Right atrium auricular region (tissue), 2 donors: Measurements from ENCODE around the gene PIK3R6. TPM values are rescaled to one million over a fixed set of nuclear protein-coding genes. Genes with fewer than 3 reads are reported as not detected.
"Not testable (repeated sequence)": the region's sequence is repeated elsewhere in the genome, so short reads cannot be mapped to it uniquely, and the experiment has no call there.

ENCODE experiments used
- DNase-seq: peaks from one replicate; pipeline ENCODE4 v3.0.0-alpha.2; 2019; ENCODE audit warnings: low spot score
- H3K27ac ChIP-seq, 2 donors: fragments of 200-600 bp; sonication (generic); 1 replicate in 1 of 2; 2 replicates in 1 of 2; pipeline ENCODE4 v1.5.1; 2016 to 2019
- H3K27me3 ChIP-seq, 2 donors: fragments of 200-600 bp; sonication (generic); one replicate each; pipeline versions ENCODE4 v1.5.1 to v1.6.0; 2017 to 2019
- H3K36me3 ChIP-seq: fragments of 200-600 bp; sonication (generic); one replicate; pipeline ENCODE4 v1.5.1; 2016
- H3K4me1 ChIP-seq, 2 donors: fragments of 200-600 bp; sonication (generic); one replicate each; pipeline versions ENCODE4 v1.5.1 to v1.6.0; 2017 to 2019
- H3K4me3 ChIP-seq, 2 donors: fragments of 200-600 bp; sonication (generic); 1 replicate in 1 of 2; 2 replicates in 1 of 2; pipeline ENCODE4 v1.5.1; 2017 to 2019; ENCODE audit warnings: mild to moderate bottlenecking in 1 of 2, moderate library complexity in 1 of 2
- H3K9me3 ChIP-seq, 2 donors: fragments of 200-600 bp; sonication (generic); one replicate each; pipeline ENCODE4 v1.5.1; 2019
- CTCF ChIP-seq, 2 donors: fragments of 200-600 bp; sonication (generic); IDR thresholded peaks; one replicate each; pipeline ENCODE4 v1.5.1; 2019; ENCODE audit warnings: antibody characterized with exemption in 2 of 2
- total RNA-seq, 2 donors: library from RNA; depleted of rRNA; stranded (reverse); fragments of >200 nt; gene quantifications; one replicate each; pipeline ENCODE4 v1.1.0, GENCODE V29; 2016

PIK3R6 gene
- total RNA-seq, 2 donors from 2014 or later: 0.51 TPM; not detected in 1

- DNase-seq: no peak
- H3K4me3 ChIP-seq: no peak overlapping the region
- H3K9me3 ChIP-seq: no peaks in the 10 kb centered on the region
- H3K27me3 ChIP-seq: no peaks in the 10 kb centered on the region
- H3K27ac ChIP-seq: no peak overlapping the region
- no peaks in the 10 kb centered on the region for H3K36me3 ChIP-seq
- H3K4me1 ChIP-seq: peaks cover 0 to 24% of the 10 kb centered on the region in 2 donors
- TF ChIP-seq CTCF (IDR thresholded peaks at IDR 0.05): no peak
Observed at GRCh38 chr17:8857919-8858318, 9.6 kb downstream of the PIK3R6 start.

GRCh38 chr17:8856869-8857575 lies 10.5 kb downstream of the PIK3R6 start:
- Histone ChIP-seq H3K4me3 (no peak overlapping the region), H3K36me3 (no peaks in the 10 kb centered on the region), H3K27me3 (no peaks in the 10 kb centered on the region), H3K9me3 (no peaks in the 10 kb centered on the region), H3K4me1 (peaks cover 0 to 24% of the 10 kb centered on the region in 2 donors), H3K27ac (peak overlapping the region in 1 of 2 donors; percentile 9)
- DNase-seq: no peak
- TF ChIP-seq CTCF (IDR thresholded peaks at IDR 0.05): no peak

GRCh38 chr17:8856205-8856603 lies 11.3 kb downstream of the PIK3R6 start:
- H3K27ac ChIP-seq, DNase-seq, H3K36me3 ChIP-seq, H3K4me3 ChIP-seq, H3K27me3 ChIP-seq, H3K9me3 ChIP-seq: not testable (repeated sequence)
- peaks cover 0 to 24% of the 10 kb centered on the region in 2 donors for H3K4me1 ChIP-seq

- Histone ChIP-seq H3K4me1 (peaks cover 0 to 24% of the 10 kb centered on the region in 2 donors), H3K27me3 (no peaks in the 10 kb centered on the region), H3K9me3 (no peaks in the 10 kb centered on the region), H3K4me3 (no peak overlapping the region), H3K36me3 (no peaks in the 10 kb centered on the region), H3K27ac (no peak overlapping the region)
- no peak for DNase-seq
- TF ChIP-seq CTCF (IDR thresholded peaks at IDR 0.05): no peak
Observed at GRCh38 chr17:8855477-8856204, 11.8 kb downstream of the PIK3R6 start.

GRCh38 chr17:8851600-8851999 lies 15.9 kb downstream of the PIK3R6 start:
- H3K4me1 ChIP-seq: peaks cover 0 to 22% of the 10 kb centered on the region in 2 donors
- no peak overlapping the region for H3K4me3 ChIP-seq
- no peak overlapping the region for H3K27ac ChIP-seq
- H3K27me3 ChIP-seq: no peaks in the 10 kb centered on the region
- no peak for TF ChIP-seq CTCF (IDR thresholded peaks at IDR 0.05)
- DNase-seq: no peak
- no peaks in the 10 kb centered on the region for H3K36me3 ChIP-seq
- H3K9me3 ChIP-seq: no peaks in the 10 kb centered on the region

- H3K4me3 ChIP-seq: no peak overlapping the region
- no peak overlapping the region for H3K27ac ChIP-seq
- H3K27me3 ChIP-seq: no peaks in the 10 kb centered on the region
- no peaks in the 10 kb centered on the region for H3K36me3 ChIP-seq
- no peak for DNase-seq
- H3K9me3 ChIP-seq: no peaks in the 10 kb centered on the region
- peaks cover 0 to 19% of the 10 kb centered on the region in 2 donors for H3K4me1 ChIP-seq
- no peak for TF ChIP-seq CTCF (IDR thresholded peaks at IDR 0.05)
Observed at GRCh38 chr17:8849311-8850041, 18.0 kb downstream of the PIK3R6 start.
